Activated CD4-positive, alpha-beta T cell treated with anti-CD3 and anti-CD28 coated beads, Interleukin-2, amount 10 ng/mL, durations not matched to agents 7 days and 5 days (primary cell): Measurements from ENCODE around the gene TRIM29. TPM values are rescaled to one million over a fixed set of nuclear protein-coding genes. Genes with fewer than 3 reads are reported as not detected.
"Not testable (repeated sequence)": the region's sequence is repeated elsewhere in the genome, so short reads cannot be mapped to it uniquely, and the experiment has no call there.

Source experiments
- CTCF ChIA-PET: fragments of 350-600 bp; sonication (Branson Sonifier 250); formaldehyde crosslinking; loops from one replicate; lab custom pipeline; 2021; ENCODE audit warnings: antibody characterized with exemption; lab: Charles Lee
- POLR2A ChIA-PET: fragments of 350-600 bp; sonication (Branson Sonifier 250); formaldehyde crosslinking; loops from one replicate; lab custom pipeline; 2021; ENCODE audit warnings: antibody characterized with exemption; lab: Charles Lee
- DNase-seq: peaks from one replicate; pipeline ENCODE4 v3.0.0-alpha.2; 2020
- H3K27ac Mint-ChIP-seq: one replicate; pipeline ENCODE4 v1.8.0; 2021; ENCODE audit warnings: mild to moderate bottlenecking, moderate library complexity, mixed read lengths
- H3K27me3 Mint-ChIP-seq: one replicate; pipeline ENCODE4 v1.8.0; 2021; ENCODE audit warnings: mixed read lengths
- H3K36me3 Mint-ChIP-seq: one replicate; pipeline ENCODE4 v1.8.0; 2021; ENCODE audit warnings: low read depth, mixed read lengths
- H3K4me1 Mint-ChIP-seq: one replicate; pipeline ENCODE4 v1.8.0; 2021; ENCODE audit warnings: mixed read lengths
- H3K4me3 Mint-ChIP-seq: one replicate; pipeline ENCODE4 v1.8.0; 2021; ENCODE audit warnings: mild to moderate bottlenecking, moderate library complexity, mixed read lengths
- H3K9me3 Mint-ChIP-seq: one replicate; pipeline ENCODE4 v1.8.0; 2021; ENCODE audit warnings: mixed read lengths
- total RNA-seq, 2 experiments: library from RNA; stranded (reverse); gene quantifications; one replicate each; pipeline ENCODE4 v1.2.3, GENCODE V29; 2021

Gene TRIM29
- total RNA-seq, 2 experiments from 2014 or later, result not detected

DNA sequence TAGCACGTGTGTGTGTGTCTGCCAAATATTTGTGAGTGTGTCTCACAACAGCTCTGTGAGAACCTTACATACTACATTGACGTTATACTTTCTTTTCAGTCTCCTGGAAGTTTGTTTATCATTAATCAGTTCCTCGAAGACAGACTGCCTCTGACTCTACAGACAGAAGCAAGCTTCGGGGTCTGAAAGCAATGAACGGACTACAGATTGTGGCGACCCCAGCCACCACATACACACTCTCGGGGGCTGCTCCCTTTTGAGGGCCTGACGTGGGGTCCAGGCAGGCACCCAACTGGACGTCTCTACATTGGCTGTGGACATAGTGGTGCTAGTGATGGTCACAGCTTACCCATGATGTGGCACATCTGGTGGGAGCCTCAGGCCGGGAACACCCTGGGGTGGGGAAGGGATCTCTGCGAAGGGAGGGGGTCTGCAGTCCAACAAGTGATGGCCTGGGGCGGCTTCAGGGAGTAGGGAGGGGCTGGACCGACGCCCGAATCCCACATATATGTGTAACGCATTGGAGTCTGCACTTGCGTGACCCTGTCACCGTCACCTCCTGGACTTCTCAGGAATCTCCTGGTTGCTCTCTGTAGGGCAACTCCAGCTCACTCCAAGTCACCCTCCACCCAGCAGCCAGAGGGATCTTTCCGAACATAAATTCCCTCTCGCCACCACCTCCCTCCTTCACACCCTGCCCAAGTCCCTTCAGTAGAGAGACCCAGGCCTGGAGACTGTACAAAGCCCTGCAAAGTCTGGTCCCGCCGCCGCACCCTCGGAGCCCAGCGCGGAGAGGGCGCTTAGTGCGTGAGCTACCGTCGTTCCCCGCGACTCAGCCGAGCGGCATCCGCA lies 30.4 kb upstream of the TRIM29 start:
- no peaks in the 10 kb centered on the region for H3K9me3 Mint-ChIP-seq
- POLR2A ChIA-PET, result no interaction called here
- peak overlapping the region; percentile 58 for H3K4me3 Mint-ChIP-seq
- no peak for DNase-seq
- H3K4me1 Mint-ChIP-seq, result peaks cover 5% of the 10 kb centered on the region
- no peak overlapping the region for H3K27ac Mint-ChIP-seq
- CTCF ChIA-PET, result interaction anchor here (0.9 to 1.6 kb wide), 4 partner anchors 9 to 56 kb away, joined by 3 to 6 read pairs (median 4); no protein-coding TSS in a partner anchor
- peaks cover 68% of the 10 kb centered on the region for H3K27me3 Mint-ChIP-seq
- no peaks in the 10 kb centered on the region for H3K36me3 Mint-ChIP-seq

DNA sequence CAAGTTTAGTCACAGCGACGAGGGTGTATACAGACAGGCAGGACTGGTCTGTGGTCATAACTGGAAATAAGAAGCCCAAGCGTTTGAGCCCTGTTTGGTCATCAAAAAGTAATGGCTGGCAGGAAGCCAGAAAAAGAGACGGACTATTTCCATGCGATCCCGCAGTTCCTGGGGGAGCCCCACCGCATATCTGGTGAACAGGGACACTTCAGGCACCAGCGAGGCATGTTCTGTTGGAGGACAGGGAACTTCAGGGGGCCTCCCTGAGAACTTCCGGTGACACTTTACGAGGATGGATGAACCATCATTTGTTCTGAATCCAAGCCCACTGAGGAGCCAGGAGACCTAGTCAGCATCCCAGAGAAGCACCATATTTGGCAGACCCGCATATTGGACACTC lies 29.7 kb upstream of the TRIM29 start:
- H3K36me3 Mint-ChIP-seq, result no peaks in the 10 kb centered on the region
- DNase-seq, result no peak
- H3K27ac Mint-ChIP-seq, result no peak overlapping the region
- no peak overlapping the region for H3K4me3 Mint-ChIP-seq
- ChIA-PET POLR2A (no interaction called here), CTCF (interaction anchor here (1.4 to 1.5 kb wide), 2 partner anchors 10 to 13 kb away, joined by 3 to 4 read pairs; no protein-coding TSS in a partner anchor)
- peaks cover 5% of the 10 kb centered on the region for H3K4me1 Mint-ChIP-seq
- H3K27me3 Mint-ChIP-seq, result peaks cover 67% of the 10 kb centered on the region
- H3K9me3 Mint-ChIP-seq, result no peaks in the 10 kb centered on the region

DNA sequence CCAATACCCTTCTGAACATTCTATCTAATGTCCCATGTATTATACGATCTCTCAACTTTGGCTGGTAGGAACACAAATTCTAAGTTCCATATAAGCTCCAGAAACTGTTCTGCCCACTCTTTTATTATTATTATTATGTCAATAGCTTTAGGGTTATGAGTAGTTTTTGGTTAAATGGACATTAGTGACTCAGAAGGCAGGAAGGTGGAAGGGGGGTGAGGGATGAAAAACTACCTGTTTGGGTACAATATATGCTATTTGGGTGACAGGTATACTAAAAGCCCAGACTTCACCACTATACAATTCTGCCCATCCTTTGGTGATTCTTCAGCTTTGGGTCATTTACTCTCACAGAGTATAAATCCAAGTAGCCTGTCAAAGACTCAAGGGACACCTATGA lies 22.5 kb upstream of the TRIM29 start:
- peaks cover 55% of the 10 kb centered on the region for H3K27me3 Mint-ChIP-seq
- H3K27ac Mint-ChIP-seq, result no peak overlapping the region
- H3K36me3 Mint-ChIP-seq, result no peaks in the 10 kb centered on the region
- POLR2A ChIA-PET, result no interaction called here
- CTCF ChIA-PET, result no interaction called here
- no peaks in the 10 kb centered on the region for H3K4me1 Mint-ChIP-seq
- peaks cover 3% of the 10 kb centered on the region for H3K9me3 Mint-ChIP-seq
- no peak overlapping the region for H3K4me3 Mint-ChIP-seq
- no peak for DNase-seq

DNA sequence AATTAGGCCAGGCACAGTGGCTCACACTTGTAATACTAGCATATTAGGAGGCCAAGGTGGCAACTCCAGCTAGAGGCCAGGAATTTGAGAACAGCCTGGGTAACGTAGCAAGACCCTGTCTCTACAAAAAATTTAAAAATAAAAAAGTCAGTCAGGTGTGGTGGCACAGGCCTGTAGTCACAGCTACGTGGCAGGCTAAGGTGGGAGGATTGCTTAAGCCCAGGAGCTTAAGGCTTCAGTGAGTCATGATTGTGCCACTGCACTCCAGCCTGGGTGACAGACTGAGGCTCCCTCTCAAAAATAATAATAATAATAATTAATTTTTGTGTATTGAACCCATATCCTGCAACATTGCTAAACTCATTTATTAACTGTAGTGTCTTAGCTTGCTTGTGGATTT lies 15.3 kb upstream of the TRIM29 start:
- ChIA-PET CTCF (no interaction called here), POLR2A (no interaction called here)
- Mint-ChIP-seq H3K4me1 (no peaks in the 10 kb centered on the region), H3K27ac (no peak overlapping the region), H3K27me3 (peaks cover 47% of the 10 kb centered on the region), H3K9me3 (no peaks in the 10 kb centered on the region), H3K36me3 (no peaks in the 10 kb centered on the region), H3K4me3 (no peak overlapping the region)
- no peak for DNase-seq

DNA sequence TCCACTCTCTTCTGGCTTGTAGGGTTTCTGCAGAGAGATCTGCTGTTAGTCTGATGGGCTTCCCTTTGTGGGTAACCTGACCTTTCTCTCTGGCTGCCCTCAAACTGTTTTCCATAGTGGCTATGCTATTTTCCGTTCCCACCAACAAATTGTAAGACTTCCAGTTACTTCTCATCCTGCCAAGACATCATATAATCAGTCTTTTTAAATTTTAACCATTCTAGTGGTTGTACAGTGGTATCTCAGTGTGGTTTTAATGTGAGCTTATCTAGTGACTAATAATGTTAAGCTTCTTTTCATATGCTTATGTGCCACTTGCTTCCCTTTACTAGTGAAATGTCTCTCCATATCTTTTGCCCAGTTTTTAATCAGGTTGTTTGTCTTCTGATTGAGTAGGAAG lies 13.6 kb upstream of the TRIM29 start:
- ChIA-PET POLR2A (no interaction called here), CTCF (no interaction called here)
- Mint-ChIP-seq H3K27me3 (peaks cover 35% of the 10 kb centered on the region), H3K4me3 (no peak overlapping the region), H3K4me1 (no peaks in the 10 kb centered on the region), H3K27ac (no peak overlapping the region), H3K9me3 (no peaks in the 10 kb centered on the region), H3K36me3 (no peaks in the 10 kb centered on the region)
- DNase-seq, result no peak

DNA sequence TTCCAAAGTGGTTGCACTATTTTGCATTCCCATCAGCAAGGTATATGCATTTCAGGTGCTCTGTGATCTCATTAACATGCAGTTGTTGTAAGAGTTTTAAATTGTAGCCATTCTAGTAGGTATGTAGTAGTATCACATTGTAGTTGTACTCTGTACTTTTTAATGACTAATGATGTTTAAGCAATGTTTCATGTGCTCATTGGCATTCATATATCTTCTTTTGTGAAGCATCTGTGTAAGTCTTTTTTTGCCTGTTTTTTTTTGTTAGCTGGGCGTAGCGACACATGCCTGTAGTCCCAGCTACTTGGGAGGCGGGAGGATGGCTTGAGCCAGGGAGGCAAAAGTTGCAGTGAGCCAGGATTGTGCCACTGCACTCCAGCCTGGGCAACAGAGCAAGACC lies 11.3 kb upstream of the TRIM29 start:
- CTCF ChIA-PET, result no interaction called here
- DNase-seq, result no peak
- no peaks in the 10 kb centered on the region for H3K4me1 Mint-ChIP-seq
- peaks cover 24% of the 10 kb centered on the region for H3K27me3 Mint-ChIP-seq
- POLR2A ChIA-PET, result no interaction called here
- H3K36me3 Mint-ChIP-seq, result no peaks in the 10 kb centered on the region
- no peak overlapping the region for H3K27ac Mint-ChIP-seq
- no peak overlapping the region for H3K4me3 Mint-ChIP-seq
- H3K9me3 Mint-ChIP-seq, result no peaks in the 10 kb centered on the region

DNA sequence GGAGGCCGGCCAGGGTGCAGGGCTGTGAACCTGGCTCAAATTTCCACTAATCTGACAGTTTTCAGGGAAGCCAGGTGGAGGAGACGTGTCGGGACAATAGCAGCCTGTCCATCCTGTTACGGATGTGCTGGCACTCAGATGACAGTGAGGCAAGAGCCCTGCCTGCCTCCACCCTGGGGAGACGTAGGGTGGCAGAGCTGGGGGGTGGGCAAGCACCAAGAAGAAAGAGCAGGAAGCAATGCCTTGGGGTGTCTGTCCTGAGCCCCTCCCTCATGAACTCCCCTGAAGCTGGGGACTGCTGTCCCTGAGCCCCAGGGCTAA lies 10.0 kb upstream of the TRIM29 start:
- H3K4me3 Mint-ChIP-seq, result no peak overlapping the region
- no peaks in the 10 kb centered on the region for H3K4me1 Mint-ChIP-seq
- peaks cover 20% of the 10 kb centered on the region for H3K27me3 Mint-ChIP-seq
- no peaks in the 10 kb centered on the region for H3K9me3 Mint-ChIP-seq
- CTCF ChIA-PET, result interaction anchor here (1.3 kb wide), 1 partner anchor 11 kb away, joined by 3 read pairs; no protein-coding TSS in a partner anchor
- POLR2A ChIA-PET, result no interaction called here
- H3K36me3 Mint-ChIP-seq, result no peaks in the 10 kb centered on the region
- H3K27ac Mint-ChIP-seq, result no peak overlapping the region
- no peak for DNase-seq

DNA sequence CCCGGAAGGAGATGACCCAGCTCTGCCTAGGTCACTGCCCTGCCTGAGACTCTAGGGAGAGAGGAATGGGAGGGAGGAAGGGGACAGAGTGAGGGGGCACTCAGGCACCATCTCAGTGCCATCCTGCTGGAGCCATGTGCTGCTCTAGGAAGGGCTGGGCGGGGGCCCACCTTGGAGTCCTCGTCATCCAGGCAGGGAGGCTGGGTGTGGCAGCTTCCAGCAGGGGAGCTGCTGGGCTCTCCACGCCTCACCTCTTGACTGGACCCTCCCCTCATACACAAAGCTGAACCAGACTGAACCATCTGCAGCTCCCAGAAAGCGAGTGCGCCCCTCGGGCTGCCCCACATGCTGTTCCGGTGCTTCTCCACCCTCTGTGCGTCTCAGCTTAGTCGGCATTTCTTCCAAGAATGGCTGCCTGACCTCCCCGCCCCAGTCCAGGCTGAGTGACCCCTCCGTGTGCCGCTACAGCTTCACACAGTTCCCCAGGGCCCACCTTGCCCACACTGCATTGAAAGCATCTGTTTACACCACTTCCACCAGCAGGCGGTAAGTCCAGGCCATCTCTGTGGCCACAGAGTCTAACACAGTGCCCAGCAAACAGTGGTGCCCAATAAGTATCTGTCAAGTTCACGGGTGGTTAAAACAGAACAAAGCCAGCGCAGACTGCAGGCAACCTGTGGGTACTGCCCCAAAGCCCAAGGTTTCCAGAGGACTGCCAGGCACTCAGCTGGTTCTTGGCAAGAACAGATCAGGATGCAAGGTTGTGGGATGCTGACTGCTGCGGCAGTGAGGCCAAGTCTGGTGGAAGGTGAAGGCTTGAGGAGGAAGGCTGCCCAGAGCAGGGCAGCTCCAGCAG lies 9.4 kb upstream of the TRIM29 start:
- Mint-ChIP-seq H3K27ac (no peak overlapping the region), H3K36me3 (no peaks in the 10 kb centered on the region), H3K9me3 (no peaks in the 10 kb centered on the region), H3K27me3 (peaks cover 20% of the 10 kb centered on the region), H3K4me1 (no peaks in the 10 kb centered on the region), H3K4me3 (no peak overlapping the region)
- ChIA-PET CTCF (interaction anchor here (1.3 kb wide), 1 partner anchor 11 kb away, joined by 3 read pairs; no protein-coding TSS in a partner anchor), POLR2A (no interaction called here)
- DNase-seq, result no peak

DNA sequence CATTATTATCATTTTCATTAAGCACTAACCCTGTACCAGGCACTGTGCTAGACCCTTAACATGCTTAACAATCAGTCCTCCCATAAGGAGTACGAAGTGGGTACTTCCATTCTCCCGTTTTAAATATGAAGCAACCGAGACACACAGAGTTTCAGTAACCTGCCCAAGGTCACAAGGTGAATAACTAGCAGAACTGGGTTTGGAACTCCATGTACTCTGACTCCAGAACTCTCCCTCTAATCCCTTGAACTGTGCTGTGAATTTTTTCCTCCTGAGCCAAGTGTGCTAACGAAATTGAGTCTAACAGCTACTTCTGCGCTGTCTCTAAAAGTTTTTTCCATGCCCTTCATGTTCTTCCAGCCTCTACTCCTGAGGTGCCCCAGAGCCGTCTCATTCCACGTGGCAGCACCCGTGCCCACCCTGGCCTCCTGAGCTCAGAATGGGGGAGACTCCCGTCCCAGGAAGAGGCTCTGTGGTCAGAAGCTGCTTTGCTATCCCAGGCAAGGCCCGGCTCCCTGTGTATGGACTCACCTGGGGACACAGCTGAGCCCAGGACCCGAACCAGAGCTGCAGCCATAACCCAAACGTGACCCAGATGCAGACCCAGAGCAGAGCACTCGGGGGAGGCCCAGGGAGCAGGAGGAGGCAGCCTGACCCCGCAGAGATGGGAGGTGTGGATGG lies 8.6 kb upstream of the TRIM29 start:
- no peaks in the 10 kb centered on the region for H3K4me1 Mint-ChIP-seq
- POLR2A ChIA-PET, result no interaction called here
- DNase-seq, result no peak
- CTCF ChIA-PET, result no interaction called here
- H3K4me3 Mint-ChIP-seq, result no peak overlapping the region
- no peak overlapping the region for H3K27ac Mint-ChIP-seq
- H3K27me3 Mint-ChIP-seq, result peaks cover 18% of the 10 kb centered on the region
- H3K9me3 Mint-ChIP-seq, result no peaks in the 10 kb centered on the region
- H3K36me3 Mint-ChIP-seq, result no peaks in the 10 kb centered on the region

DNA sequence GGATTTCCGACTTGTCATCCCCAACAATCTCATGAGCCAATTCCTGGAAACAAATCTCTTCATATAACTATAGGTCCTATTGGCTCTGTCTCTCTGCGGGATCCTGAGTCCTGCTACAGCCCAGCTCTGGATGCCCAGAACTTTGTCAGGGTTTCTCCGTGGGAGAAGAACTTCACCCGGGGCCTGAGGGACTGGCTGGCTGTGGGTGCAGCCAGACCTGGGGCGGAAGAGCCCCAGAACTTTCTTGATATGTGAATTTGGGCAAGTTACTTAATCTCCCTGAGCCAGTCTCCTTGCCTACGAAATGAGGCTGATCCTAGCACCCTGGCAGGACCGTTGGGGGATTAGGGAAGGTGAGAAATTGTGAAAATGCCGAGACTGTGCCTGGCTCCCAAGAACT lies 6.6 kb upstream of the TRIM29 start:
- H3K27ac Mint-ChIP-seq, result no peak overlapping the region
- H3K4me3 Mint-ChIP-seq, result no peak overlapping the region
- H3K9me3 Mint-ChIP-seq, result no peaks in the 10 kb centered on the region
- H3K4me1 Mint-ChIP-seq, result no peaks in the 10 kb centered on the region
- DNase-seq, result no peak
- H3K36me3 Mint-ChIP-seq, result no peaks in the 10 kb centered on the region
- peaks cover 12% of the 10 kb centered on the region for H3K27me3 Mint-ChIP-seq
- POLR2A ChIA-PET, result no interaction called here
- CTCF ChIA-PET, result no interaction called here

DNA sequence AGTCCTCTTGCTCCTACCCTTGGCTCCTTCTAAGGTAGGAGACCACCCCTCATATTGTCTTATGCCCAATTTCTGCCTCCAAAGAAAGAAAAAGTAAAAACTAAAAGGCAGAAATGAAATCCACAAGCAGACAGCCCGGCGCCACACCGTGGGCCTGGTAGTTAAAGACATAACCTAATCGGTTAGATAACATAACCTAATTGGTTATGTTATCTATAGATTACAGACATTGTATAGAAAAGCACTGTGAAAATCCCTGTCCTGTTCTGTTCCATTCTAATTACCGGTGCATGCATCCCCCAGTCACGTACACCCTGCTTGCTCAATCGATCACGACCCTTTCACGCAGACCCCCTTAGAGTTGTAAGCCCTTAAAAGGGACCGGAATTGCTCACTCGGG lies 5.6 kb upstream of the TRIM29 start:
- H3K4me3 Mint-ChIP-seq, H3K4me1 Mint-ChIP-seq, DNase-seq, POLR2A ChIA-PET, H3K9me3 Mint-ChIP-seq, H3K27me3 Mint-ChIP-seq, CTCF ChIA-PET, H3K36me3 Mint-ChIP-seq, H3K27ac Mint-ChIP-seq: not testable (repeated sequence)

DNA sequence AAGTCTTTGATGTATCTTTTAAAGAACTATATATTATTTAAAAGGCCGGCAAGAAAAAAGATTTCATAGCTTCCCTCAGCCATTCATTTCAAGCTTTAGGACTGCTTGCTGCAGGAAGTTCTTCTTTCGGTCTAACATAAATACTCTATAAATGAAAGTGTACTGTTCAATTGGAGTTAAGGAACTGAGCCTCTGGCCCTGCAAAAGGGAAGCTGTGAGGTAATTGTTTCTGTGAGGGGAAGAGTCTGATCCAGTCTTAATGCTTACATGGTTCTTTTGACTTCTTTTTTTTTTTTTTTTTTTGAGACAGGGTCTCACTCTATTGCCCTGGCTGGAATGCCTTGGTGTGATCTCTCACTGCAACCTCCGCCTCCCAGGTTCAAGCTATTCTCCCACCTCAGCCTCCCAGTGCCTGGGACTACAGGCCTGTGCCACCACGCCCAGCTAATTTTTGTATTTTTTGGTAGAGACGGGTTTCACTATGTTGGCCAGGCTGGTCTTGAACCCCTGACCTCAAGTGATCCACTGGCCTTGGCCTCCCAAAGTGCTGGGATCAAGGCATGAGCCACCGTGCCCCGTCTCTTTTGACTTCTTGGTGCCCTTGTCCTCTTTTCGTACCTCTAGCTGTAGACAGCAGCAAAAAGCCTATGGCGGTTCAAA lies 4.7 kb upstream of the TRIM29 start:
- Mint-ChIP-seq H3K27me3 (peaks cover 6% of the 10 kb centered on the region), H3K36me3 (no peaks in the 10 kb centered on the region), H3K9me3 (no peaks in the 10 kb centered on the region), H3K4me3 (no peak overlapping the region), H3K27ac (no peak overlapping the region), H3K4me1 (no peaks in the 10 kb centered on the region)
- no peak for DNase-seq
- POLR2A ChIA-PET, result no interaction called here
- CTCF ChIA-PET, result no interaction called here
